ENCODE results near the gene GCSH.
"Not testable (repeated sequence)": the region's sequence is repeated elsewhere in the genome, so short reads cannot be mapped to it uniquely, and the experiment has no call there.

GCSH gene

GRCh38 chr16:81123092-81123852 is 27.1 kb upstream of the GCSH start:
- Histone ChIP-seq H3K9ac (ENCODE audit: low read depth, low read length) (no peak overlapping the region), H3K36me3 (ENCODE audit: insufficient read depth, low read depth, low read length) (no peaks in the 10 kb centered on the region), H3K9me3 (ENCODE audit: insufficient read depth, low read depth, low read length) (no peaks in the 10 kb centered on the region), H3K4me1 (ENCODE audit: insufficient read depth, low read length) (no peaks in the 10 kb centered on the region), H3K27ac (ENCODE audit: low read length) (no peak overlapping the region), H3K4me3 (ENCODE audit: low read length) (no peak overlapping the region), H3K27me3 (ENCODE audit: insufficient read depth, low read length) (no peaks in the 10 kb centered on the region)

GRCh38 chr16:81121474-81121990 is 25.3 kb upstream of the GCSH start:
- H3K9ac ChIP-seq (ENCODE audit: low read depth, low read length), result no peak overlapping the region
- H3K4me1 ChIP-seq (ENCODE audit: insufficient read depth, low read length), result no peaks in the 10 kb centered on the region
- no peaks in the 10 kb centered on the region for H3K9me3 ChIP-seq (ENCODE audit: insufficient read depth, low read depth, low read length)
- no peak overlapping the region for H3K27ac ChIP-seq (ENCODE audit: low read length)
- no peaks in the 10 kb centered on the region for H3K36me3 ChIP-seq (ENCODE audit: insufficient read depth, low read depth, low read length)
- no peaks in the 10 kb centered on the region for H3K27me3 ChIP-seq (ENCODE audit: insufficient read depth, low read length)
- no peak overlapping the region for H3K4me3 ChIP-seq (ENCODE audit: low read length)

DNA sequence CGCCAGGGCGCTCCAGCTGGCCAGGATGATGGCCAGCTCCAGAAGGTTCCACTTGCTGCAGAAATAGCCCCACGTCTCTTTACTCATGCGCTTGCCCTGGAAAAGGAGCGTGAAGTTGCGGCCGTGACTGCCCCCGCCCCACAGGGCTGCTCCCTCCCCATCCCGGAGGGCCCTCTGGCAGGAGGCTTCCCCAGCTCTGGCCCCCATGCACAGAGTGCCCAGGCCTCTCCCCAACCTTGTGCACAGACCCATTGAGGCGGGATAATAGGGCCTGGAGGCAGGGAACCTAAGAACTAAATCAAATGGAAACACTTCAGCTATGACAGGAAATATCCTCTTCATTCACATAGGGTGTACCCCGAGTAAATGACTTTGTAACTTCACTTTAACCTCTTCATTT is 21.2 kb upstream of the GCSH start:
- Histone ChIP-seq H3K36me3 (ENCODE audit: insufficient read depth, low read depth, low read length) (no peaks in the 10 kb centered on the region), H3K9me3 (ENCODE audit: insufficient read depth, low read depth, low read length) (no peaks in the 10 kb centered on the region), H3K4me3 (ENCODE audit: low read length) (no peak overlapping the region), H3K27ac (ENCODE audit: low read length) (no peak overlapping the region), H3K9ac (ENCODE audit: low read depth, low read length) (no peak overlapping the region), H3K4me1 (ENCODE audit: insufficient read depth, low read length) (no peaks in the 10 kb centered on the region), H3K27me3 (ENCODE audit: insufficient read depth, low read length) (no peaks in the 10 kb centered on the region)

DNA sequence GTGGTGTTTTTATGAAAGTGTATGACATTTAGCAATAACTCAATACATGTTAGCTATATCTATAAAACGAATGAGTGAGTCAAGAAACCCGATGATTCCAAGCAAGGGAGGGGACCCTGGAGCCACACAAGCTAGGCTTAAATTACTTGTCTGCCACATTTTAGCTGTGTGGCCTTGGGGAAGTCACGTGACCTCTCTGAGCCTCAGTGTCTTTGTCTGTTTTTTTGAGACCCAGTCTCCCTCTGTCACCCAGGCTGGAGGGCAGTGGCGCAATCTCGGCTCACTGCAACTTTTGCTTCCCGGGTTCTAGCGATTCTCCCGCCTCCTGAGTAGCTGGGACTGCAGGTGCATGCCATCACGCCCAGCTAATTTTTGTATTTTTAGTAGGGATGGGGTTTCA is 20.1 kb upstream of the GCSH start:
- Histone ChIP-seq H3K27me3 (ENCODE audit: insufficient read depth, low read length) (no peaks in the 10 kb centered on the region), H3K4me3 (ENCODE audit: low read length) (no peak overlapping the region)

GRCh38 chr16:81112453-81112852 is 16.3 kb upstream of the GCSH start:
- Histone ChIP-seq H3K27me3 (ENCODE audit: insufficient read depth, low read length) (no peaks in the 10 kb centered on the region), H3K4me3 (ENCODE audit: low read length) (no peak overlapping the region), H3K9ac (ENCODE audit: low read depth, low read length) (no peak overlapping the region), H3K27ac (ENCODE audit: low read length) (no peak overlapping the region), H3K36me3 (ENCODE audit: insufficient read depth, low read depth, low read length) (no peaks in the 10 kb centered on the region), H3K9me3 (ENCODE audit: insufficient read depth, low read depth, low read length) (no peaks in the 10 kb centered on the region), H3K4me1 (ENCODE audit: insufficient read depth, low read length) (no peaks in the 10 kb centered on the region)

More for the DNA sequence above, 20.1 kb upstream of the GCSH start:
- Histone ChIP-seq H3K27ac (ENCODE audit: low read length) (no peak overlapping the region), H3K9me3 (ENCODE audit: insufficient read depth, low read depth, low read length) (no peaks in the 10 kb centered on the region), H3K9ac (ENCODE audit: low read depth, low read length) (no peak overlapping the region), H3K36me3 (ENCODE audit: insufficient read depth, low read depth, low read length) (no peaks in the 10 kb centered on the region), H3K4me1 (ENCODE audit: insufficient read depth, low read length) (no peaks in the 10 kb centered on the region)

- H3K27me3 ChIP-seq (ENCODE audit: insufficient read depth, low read length); H3K36me3 ChIP-seq (ENCODE audit: insufficient read depth, low read depth, low read length); H3K9me3 ChIP-seq (ENCODE audit: insufficient read depth, low read depth, low read length); H3K4me1 ChIP-seq (ENCODE audit: insufficient read depth, low read length); H3K27ac ChIP-seq (ENCODE audit: low read length); H3K4me3 ChIP-seq (ENCODE audit: low read length); H3K9ac ChIP-seq (ENCODE audit: low read depth, low read length): not testable (repeated sequence)
These were observed 13.1 kb upstream of the GCSH start for GRCh38 chr16:81109274-81109673.

GRCh38 chr16:81107511-81107910 is 11.3 kb upstream of the GCSH start:
- Histone ChIP-seq H3K4me3 (ENCODE audit: low read length) (no peak overlapping the region), H3K36me3 (ENCODE audit: insufficient read depth, low read depth, low read length) (no peaks in the 10 kb centered on the region), H3K9ac (ENCODE audit: low read depth, low read length) (no peak overlapping the region), H3K9me3 (ENCODE audit: insufficient read depth, low read depth, low read length) (no peaks in the 10 kb centered on the region), H3K27ac (ENCODE audit: low read length) (no peak overlapping the region), H3K27me3 (ENCODE audit: insufficient read depth, low read length) (no peaks in the 10 kb centered on the region), H3K4me1 (ENCODE audit: insufficient read depth, low read length) (no peaks in the 10 kb centered on the region)

DNA sequence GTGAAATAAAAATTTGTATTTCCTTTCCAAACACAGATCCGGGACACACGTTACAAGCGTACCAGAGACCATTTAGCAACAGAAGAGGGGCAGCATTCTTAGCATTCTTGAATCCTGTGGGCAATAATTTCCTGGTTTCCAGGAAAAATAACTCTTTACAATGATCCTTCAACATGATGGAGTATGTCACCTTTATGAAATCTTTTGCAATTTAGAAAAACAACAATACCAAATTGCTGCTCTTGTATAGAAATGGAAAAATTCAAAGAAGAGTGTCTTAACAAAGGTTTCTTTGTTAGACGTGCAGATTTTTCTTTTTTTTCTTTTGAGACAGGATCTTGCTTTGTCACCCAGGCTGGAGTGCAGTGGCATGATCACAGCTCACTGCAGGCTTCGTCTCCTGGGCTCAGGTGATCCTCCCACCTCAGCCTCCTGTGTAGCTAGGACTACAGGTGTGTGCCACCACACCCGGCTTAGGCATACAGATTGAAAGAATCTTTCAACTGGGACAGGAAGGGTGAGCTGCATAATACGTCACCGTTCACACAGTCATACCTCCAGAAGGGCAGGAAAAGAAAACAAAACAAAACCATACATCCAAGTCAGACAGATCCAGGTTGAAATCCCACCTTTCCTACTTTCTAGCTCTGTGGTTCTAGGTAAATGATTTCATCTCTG is 10.8 kb upstream of the GCSH start:
- Histone ChIP-seq H3K9ac (ENCODE audit: low read depth, low read length) (no peak overlapping the region), H3K4me3 (ENCODE audit: low read length) (no peak overlapping the region), H3K27me3 (ENCODE audit: insufficient read depth, low read length) (no peaks in the 10 kb centered on the region), H3K4me1 (ENCODE audit: insufficient read depth, low read length) (no peaks in the 10 kb centered on the region), H3K27ac (ENCODE audit: low read length) (no peak overlapping the region), H3K9me3 (ENCODE audit: insufficient read depth, low read depth, low read length) (no peaks in the 10 kb centered on the region), H3K36me3 (ENCODE audit: insufficient read depth, low read depth, low read length) (no peaks in the 10 kb centered on the region)

DNA sequence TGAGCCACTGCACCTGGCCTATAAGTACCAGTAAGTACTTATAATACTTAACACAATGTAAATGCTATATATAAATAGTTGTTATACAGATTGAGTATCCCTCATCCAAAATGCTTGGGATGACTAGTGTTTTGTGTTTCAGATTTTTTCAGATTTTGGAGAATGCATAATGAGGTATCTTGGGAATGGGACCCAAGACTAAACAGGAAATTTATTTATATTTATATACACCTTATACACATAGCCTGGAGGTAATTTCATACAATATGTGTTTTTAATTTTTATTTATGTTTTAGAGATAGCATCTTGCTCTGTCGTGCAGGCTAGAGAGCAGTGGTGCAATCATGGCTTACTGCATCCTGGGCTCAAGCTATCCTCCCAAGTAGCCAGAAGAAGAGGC is 9.8 kb upstream of the GCSH start:
- Histone ChIP-seq H3K36me3 (ENCODE audit: insufficient read depth, low read depth, low read length) (no peaks in the 10 kb centered on the region), H3K9me3 (ENCODE audit: insufficient read depth, low read depth, low read length) (no peaks in the 10 kb centered on the region), H3K4me1 (ENCODE audit: insufficient read depth, low read length) (no peaks in the 10 kb centered on the region), H3K9ac (ENCODE audit: low read depth, low read length) (no peak overlapping the region), H3K4me3 (ENCODE audit: low read length) (no peak overlapping the region), H3K27me3 (ENCODE audit: insufficient read depth, low read length) (no peaks in the 10 kb centered on the region), H3K27ac (ENCODE audit: low read length) (no peak overlapping the region)

GRCh38 chr16:81101702-81102101 is 5.5 kb upstream of the GCSH start:
- Histone ChIP-seq H3K27me3 (ENCODE audit: insufficient read depth, low read length) (no peaks in the 10 kb centered on the region), H3K4me3 (ENCODE audit: low read length) (no peak overlapping the region), H3K36me3 (ENCODE audit: insufficient read depth, low read depth, low read length) (no peaks in the 10 kb centered on the region), H3K4me1 (ENCODE audit: insufficient read depth, low read length) (no peaks in the 10 kb centered on the region), H3K27ac (ENCODE audit: low read length) (no peak overlapping the region), H3K9ac (ENCODE audit: low read depth, low read length) (no peak overlapping the region), H3K9me3 (ENCODE audit: insufficient read depth, low read depth, low read length) (no peaks in the 10 kb centered on the region)

DNA sequence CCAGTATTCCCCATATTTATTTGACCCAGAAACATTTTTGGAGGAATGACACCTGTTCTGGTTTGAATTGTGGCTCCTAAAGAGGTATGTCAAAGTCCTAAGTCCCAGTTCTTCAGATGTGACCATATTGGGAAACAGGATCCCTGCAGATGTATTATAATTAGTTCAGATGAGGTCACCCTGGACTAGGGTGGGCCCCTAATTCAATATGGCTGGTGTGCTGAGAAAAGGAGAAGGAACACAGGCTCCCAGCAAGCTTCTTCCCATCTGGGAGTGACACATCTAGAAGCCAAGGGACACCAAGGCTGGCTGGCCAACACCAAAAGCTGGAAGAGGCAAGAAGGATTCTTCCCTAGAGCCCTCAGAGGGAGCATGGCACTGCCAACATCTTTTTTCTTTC is 3.8 kb upstream of the GCSH start:
- no peak overlapping the region for H3K9ac ChIP-seq (ENCODE audit: low read depth, low read length)
- no peaks in the 10 kb centered on the region for H3K36me3 ChIP-seq (ENCODE audit: insufficient read depth, low read depth, low read length)
- H3K4me1 ChIP-seq (ENCODE audit: insufficient read depth, low read length), result no peaks in the 10 kb centered on the region
- H3K9me3 ChIP-seq (ENCODE audit: insufficient read depth, low read depth, low read length), result no peaks in the 10 kb centered on the region
- H3K4me3 ChIP-seq (ENCODE audit: low read length), result no peak overlapping the region
- no peaks in the 10 kb centered on the region for H3K27me3 ChIP-seq (ENCODE audit: insufficient read depth, low read length)
- no peak overlapping the region for H3K27ac ChIP-seq (ENCODE audit: low read length)

- H3K27ac ChIP-seq (ENCODE audit: low read length), result no peak overlapping the region
- H3K36me3 ChIP-seq (ENCODE audit: insufficient read depth, low read depth, low read length), result peaks cover 2% of the 10 kb centered on the region; the same call in 1 of the 2 replicates
- H3K4me1 ChIP-seq (ENCODE audit: insufficient read depth, low read length), result no peaks in the 10 kb centered on the region
- H3K9me3 ChIP-seq (ENCODE audit: insufficient read depth, low read depth, low read length), result no peaks in the 10 kb centered on the region
- no peak overlapping the region for H3K4me3 ChIP-seq (ENCODE audit: low read length)
- H3K9ac ChIP-seq (ENCODE audit: low read depth, low read length), result no peak overlapping the region
- no peaks in the 10 kb centered on the region for H3K27me3 ChIP-seq (ENCODE audit: insufficient read depth, low read length)
These were observed 1.0 kb upstream of the GCSH start for GRCh38 chr16:81097230-81097629.

All from iPS-20b (cell line).